Stimulated activated CD8-positive, alpha-beta memory T cell treated with anti-CD3 and anti-CD28 coated beads, Interleukin-12 subunit alpha, Interleukin-12 subunit beta, amount 100 ng/mL, for 24 hours (primary cell): ENCODE results near the gene PLCB4.

Experiments
- DNase-seq: peaks from one replicate; pipeline ENCODE4 v3.0.0-alpha.2; 2020; ENCODE audit errors: extremely low read depth

PLCB4 gene

DNA sequence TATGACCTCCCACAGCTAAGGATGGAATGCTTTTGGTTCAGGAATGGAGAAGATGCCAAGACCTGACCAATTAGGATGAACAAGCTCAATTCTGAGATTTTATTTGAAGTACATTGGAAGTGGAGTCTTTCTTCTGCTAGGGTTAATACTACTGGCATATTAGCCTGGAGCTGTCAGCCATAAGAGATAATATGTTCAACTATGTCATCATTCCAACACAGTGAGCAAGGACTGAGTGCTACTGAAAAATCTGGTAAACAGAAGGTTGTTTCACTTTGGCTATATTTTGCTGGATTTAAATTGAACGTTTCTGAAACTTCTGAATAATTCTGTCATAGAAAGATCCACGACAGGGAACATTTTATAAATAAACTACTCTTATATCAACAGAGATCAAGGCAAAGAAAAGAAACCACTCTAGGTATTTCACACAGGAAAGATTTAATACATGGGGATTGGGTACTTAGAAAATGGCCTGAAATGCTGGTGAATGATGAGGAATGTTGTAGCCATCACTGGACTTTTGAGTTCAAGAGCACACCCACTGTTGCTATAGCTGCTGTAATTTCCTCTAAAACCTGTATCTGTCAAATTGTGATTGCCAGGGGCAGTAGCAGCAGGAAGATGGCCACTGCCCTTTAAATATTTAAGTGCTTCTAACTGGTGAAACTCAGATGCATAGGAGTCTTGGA is 200.5 kb downstream of the PLCB4 start:
- no peak for DNase-seq

DNA sequence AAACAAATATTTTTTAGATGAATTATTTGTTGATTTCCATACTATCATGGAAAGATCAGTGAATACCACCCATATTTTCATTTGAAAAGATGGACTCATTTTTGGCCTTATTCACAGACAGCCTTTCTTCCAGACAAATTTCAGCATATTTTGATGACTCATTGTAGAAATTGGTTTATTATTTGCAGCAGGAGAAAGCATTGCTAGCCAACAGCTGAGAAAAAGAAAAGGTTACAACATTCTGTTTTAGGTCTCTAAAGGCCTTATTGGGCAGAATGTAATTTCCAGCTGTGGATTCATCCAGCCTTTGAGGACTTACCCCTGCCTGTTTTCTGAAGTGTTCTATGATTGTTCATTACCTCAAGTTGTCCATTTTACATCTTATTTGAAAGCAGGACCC is 201.9 kb downstream of the PLCB4 start:
- no peak for DNase-seq

DNA sequence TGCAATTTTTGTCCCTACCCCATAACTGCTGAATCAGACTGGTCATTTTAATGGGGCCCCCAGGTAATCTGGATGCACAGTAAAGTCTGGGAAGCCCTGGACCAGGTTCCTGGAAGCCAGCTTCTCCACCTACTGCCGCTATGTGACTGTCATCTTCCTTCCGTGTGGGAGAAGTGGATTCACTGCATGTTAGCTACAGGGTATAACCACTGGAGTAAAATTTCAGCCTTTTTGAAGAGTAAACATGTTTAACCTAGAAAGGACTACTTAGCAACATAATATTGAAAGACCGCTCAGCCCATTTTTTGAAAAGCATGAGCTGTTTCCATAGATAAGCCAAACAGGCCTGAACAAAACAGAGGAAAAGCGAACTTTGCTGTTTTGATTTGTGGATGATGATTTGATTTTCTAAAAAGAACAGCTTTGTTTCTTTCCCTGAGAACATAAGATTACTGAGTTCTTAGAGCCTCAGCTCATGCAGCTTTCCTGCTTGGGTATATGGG is 208.1 kb downstream of the PLCB4 start:
- DNase-seq = no peak

- DNase-seq = no peak
Measured at GRCh38 chr20:9279918-9280401, 211.1 kb downstream of the PLCB4 start.

DNA sequence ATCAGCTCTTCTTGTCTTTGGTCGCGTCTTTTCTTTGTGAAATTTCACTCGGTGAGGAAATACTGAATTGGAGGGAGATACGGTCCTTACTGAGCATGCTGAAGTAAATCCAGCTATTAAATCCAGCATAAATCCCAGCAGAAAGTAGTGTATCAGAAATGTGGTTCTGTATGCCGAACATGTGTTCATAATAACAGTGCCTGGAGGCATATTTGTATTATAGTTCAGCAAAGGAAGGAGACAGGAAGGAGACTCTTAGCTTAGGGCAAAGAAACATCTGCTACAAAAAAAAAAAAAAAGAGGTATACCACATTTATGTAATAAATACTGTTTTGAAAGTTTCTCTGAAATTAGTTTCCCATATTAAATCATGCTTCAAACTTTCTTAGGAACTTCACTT is 211.8 kb downstream of the PLCB4 start:
- DNase-seq = no peak

DNA sequence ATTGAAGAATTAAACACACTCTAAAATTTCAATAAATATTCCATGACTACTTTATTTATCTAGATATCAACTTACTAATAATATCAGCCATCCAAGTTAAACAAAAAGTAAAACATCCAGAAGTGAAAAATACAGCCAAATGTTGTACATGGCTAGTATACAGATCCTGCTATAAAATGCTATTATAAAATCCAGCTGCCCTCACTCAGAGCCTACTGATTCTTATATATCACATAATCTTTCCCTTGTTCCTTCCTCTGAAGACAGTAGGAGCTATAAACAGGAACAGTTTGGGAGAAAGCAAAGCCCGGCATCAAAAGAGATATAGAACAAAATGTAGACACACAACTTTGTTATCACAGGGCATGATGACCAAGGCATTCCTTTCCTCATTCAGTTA is 212.9 kb downstream of the PLCB4 start:
- no peak for DNase-seq

- DNase-seq = no peak
Measured at GRCh38 chr20:9285617-9286016, 216.7 kb downstream of the PLCB4 start.

DNA sequence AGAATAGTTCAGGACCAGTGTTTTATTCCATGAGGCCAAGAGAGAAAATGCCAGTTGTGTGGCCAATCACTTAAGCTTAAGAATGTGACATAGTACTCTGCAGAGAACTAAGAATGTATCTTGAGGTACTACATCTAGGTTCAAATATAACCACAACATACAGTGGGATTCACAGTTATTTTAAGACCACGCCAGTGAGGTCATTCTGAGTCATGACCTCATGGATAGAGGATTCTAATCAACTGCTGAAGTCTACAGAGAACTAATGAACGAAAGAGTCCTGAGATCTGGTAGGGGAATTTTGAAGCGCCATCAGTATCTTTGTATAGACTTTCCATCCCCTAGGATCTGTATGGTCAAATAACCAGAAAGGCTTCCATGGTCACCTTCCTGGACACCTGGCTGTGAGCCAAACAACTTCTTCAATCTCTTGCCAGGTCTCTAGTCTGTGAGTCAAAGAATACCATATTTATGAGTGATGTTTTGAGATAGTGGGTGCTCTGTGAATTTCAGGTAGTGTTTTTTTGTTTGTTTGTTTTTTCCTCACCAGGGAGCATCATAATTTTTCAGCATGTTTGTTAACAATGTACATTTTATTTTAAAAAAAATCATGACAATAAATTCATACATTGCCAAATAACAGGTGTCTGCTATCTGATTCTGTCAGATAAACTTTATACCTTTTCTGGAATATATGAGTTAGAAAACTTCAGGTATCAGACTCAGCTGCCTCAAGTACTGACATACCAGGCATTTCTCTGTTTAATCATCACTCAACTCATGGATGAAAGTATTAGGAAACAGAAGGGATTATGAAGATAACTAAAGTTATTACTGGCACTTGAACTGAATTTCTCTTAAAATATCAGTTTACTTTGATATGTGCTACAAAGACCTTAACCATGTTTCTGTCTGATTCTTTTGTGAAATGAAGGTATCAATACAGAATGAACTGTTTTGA is 217.9 kb downstream of the PLCB4 start:
- DNase-seq = no peak

GRCh38 chr20:9287826-9288225 is 218.9 kb downstream of the PLCB4 start:
- DNase-seq = no peak

DNA sequence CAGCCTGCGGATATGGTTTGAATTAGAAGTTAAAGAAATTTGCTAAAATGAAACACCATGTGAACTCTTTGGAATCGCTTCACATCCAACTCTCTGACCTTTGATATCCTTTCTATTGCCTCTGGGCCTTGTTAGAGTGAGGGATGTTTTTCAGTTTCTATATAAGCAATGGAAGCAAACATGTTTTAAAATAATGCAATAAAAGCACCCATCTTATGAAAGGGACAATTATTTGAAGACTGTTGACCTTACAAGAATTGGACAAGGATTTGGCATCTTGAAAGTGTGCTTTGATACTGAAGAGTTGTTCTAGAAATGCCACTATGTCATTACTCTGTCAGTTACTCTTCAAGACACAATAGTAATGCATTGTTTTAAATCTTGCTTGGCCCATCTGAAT is 221.4 kb downstream of the PLCB4 start:
- no peak for DNase-seq

- no peak for DNase-seq
Measured at GRCh38 chr20:9293145-9293544, 224.3 kb downstream of the PLCB4 start.

- DNase-seq = no peak
Measured at GRCh38 chr20:9294041-9294440, 225.2 kb downstream of the PLCB4 start.

DNA sequence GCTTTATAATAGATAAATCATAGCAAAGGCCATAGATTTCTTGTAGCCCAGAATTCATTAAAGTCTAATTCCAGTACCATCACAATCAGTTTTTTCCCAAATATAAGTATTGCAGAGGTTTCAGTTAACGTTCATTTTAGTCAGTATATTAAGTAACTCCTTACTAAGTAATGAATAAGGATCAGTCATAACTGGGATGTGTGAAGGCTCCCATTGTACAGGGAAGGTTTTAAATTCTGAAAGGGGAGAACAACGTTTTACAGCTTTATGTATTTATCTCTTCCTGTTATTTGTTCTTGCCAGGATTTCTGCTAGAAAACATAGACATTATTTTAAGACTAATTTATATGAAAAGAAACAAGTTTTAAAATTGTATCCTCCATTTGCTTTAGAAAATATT is 230.0 kb downstream of the PLCB4 start:
- DNase-seq = no peak

DNA sequence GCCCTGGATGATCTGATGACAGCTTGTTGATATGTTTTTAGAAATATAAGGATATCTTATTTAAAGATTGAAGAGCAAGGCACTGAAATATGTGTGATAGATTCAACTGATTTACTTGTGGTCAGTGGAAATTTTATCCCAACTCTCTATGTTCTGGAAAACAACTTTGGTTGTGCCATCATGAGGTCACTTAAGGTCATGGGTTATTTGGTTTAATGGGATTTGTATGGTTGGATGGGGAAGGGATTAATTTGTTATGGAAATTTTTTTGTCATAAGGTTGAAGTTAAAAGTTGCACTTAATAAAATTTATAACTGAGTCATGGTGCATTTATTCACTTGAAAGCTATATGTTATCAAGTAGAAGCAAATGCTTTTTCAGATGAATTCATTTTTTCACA is 231.2 kb downstream of the PLCB4 start:
- no peak for DNase-seq

DNA sequence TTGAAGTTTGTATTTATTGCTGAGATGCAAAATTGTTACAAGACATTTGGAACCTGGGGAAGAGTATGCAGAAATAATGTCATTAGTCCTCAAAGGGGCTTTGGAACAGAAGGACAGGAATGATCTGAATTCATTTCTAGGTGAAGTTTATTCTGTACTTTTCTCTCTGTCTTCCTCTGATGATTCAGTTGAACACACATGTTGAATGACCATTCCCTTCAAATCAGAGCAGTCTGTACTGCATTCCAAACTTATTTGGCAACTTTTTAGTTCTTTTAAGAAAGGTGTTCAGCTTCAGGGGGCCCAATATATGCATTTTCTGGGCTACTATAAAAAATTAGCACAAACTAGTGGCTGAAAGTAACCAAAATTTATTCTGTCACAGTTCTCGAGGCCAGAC is 231.6 kb downstream of the PLCB4 start:
- no peak for DNase-seq

- DNase-seq = no peak
Measured at GRCh38 chr20:9301129-9302090, 232.5 kb downstream of the PLCB4 start.

GRCh38 chr20:9302091-9302462 is 233.2 kb downstream of the PLCB4 start:
- no peak for DNase-seq

- DNase-seq = no peak
Measured at GRCh38 chr20:9306521-9306920, 237.6 kb downstream of the PLCB4 start.

GRCh38 chr20:9308056-9308455 is 239.2 kb downstream of the PLCB4 start:
- no peak for DNase-seq

- no peak for DNase-seq
Measured at GRCh38 chr20:9311132-9311531, 242.2 kb downstream of the PLCB4 start.

- DNase-seq = no peak
Measured at GRCh38 chr20:9319687-9320384, 250.9 kb downstream of the PLCB4 start.
